HepG2 (cell line): ENCODE results near the gene DMKN. TPM values are rescaled to one million over a fixed set of nuclear protein-coding genes. Genes with fewer than 3 reads are reported as not detected.

Source experiments
- DBP ChIP-seq: sonication (generic); formaldehyde crosslinking; IDR thresholded peaks from 2 replicates; pipeline ENCODE4 v1.4.0; 2020; ENCODE audit warnings: missing genetic modification reagents; ENCODE audit errors: not compliant biosample characterization
- GABPB1 ChIP-seq: IDR thresholded peaks from 2 replicates; pipeline ENCODE4 v1.6.1; 2016; ENCODE audit warnings: mild to moderate bottlenecking, missing genetic modification reagents, moderate library complexity, missing compliant biosample characterization
- RBM22 ChIP-seq: fragments of 200-400 bp; formaldehyde crosslinking; optimal IDR thresholded peaks from 2 replicates; pipeline ENCODE3; 2017; ENCODE audit warnings: mild to moderate bottlenecking, low read length, moderate library complexity
- SKI ChIP-seq: fragments of 450-650 bp; IDR thresholded peaks from one replicate; pipeline ENCODE4 v1.6.1; 2018; ENCODE audit warnings: mild to moderate bottlenecking; ENCODE audit not compliant: partially characterized antibody
- ZNF589 ChIP-seq: sonication (generic); formaldehyde crosslinking; conservative IDR thresholded peaks from 2 replicates; pipeline ENCODE4 v1.8.0; 2022; ENCODE audit warnings: mild to moderate bottlenecking, moderate library complexity, missing genetic modification reagents
- ZNF687 ChIP-seq: sonication (generic); formaldehyde crosslinking; IDR thresholded peaks from 2 replicates; pipeline ENCODE4 v1.5.1; 2020; ENCODE audit warnings: mild to moderate bottlenecking, missing genetic modification reagents, moderate library complexity
- polyA plus RNA-seq, 8 experiments: library from polyadenylated mRNA; depleted of rRNA in 3 of 8; stranded (reverse) in 7 of 8; unstranded in 1 of 8; fragments of >200 nt; fragmentation: Illumina TruSeq in 4 of 8; extraction: Trizol in 4 of 8; gene quantifications; 2 replicates each; pipeline versions ENCODE4 v1.2.1 to v1.2.3, GENCODE V29; 2011 to 2016; ENCODE audit warnings: low read depth in 4 of 8, missing spikeins in 1 of 8, mixed read lengths in 1 of 8; ENCODE audit not compliant: insufficient read depth in 1 of 8
- total RNA-seq, 5 experiments: library from RNA; depleted of rRNA; stranded (reverse); fragments of >200 nt; fragmentation: Illumina TruSeq; extraction: Trizol; gene quantifications; 2 replicates each; pipeline ENCODE4 v1.2.3, GENCODE V29; 2016; ENCODE audit warnings: low read depth in 1 of 5
- TF ChIP-seq, protein P1 (sequence below): sonication (generic); formaldehyde crosslinking; IDR thresholded peaks from 2 replicates; pipeline ENCODE4 v1.4.0; 2020; ENCODE audit warnings: missing genetic modification reagents
- TF ChIP-seq, protein P2 (sequence below): sonication (generic); formaldehyde crosslinking; IDR thresholded peaks from 2 replicates; pipeline ENCODE4 v1.5.0; 2020; ENCODE audit warnings: missing genetic modification reagents
- TF ChIP-seq, protein P3 (sequence below): sonication (generic); formaldehyde crosslinking; IDR thresholded peaks from 2 replicates; pipeline ENCODE4 v1.4.0; 2020; ENCODE audit warnings: low read depth, mild to moderate bottlenecking, missing genetic modification reagents
- TF ChIP-seq, protein P4 (sequence below): sonication (generic); formaldehyde crosslinking; conservative IDR thresholded peaks from 2 replicates; pipeline ENCODE4 v1.4.0; 2020; ENCODE audit warnings: missing genetic modification reagents

DMKN gene
- total and polyA plus RNA-seq, 2 of the 13 experiments (the other 11 are each of a cell fraction or from before 2014, with no cell fraction given) = 50.8 to 57.1 TPM

DNA sequence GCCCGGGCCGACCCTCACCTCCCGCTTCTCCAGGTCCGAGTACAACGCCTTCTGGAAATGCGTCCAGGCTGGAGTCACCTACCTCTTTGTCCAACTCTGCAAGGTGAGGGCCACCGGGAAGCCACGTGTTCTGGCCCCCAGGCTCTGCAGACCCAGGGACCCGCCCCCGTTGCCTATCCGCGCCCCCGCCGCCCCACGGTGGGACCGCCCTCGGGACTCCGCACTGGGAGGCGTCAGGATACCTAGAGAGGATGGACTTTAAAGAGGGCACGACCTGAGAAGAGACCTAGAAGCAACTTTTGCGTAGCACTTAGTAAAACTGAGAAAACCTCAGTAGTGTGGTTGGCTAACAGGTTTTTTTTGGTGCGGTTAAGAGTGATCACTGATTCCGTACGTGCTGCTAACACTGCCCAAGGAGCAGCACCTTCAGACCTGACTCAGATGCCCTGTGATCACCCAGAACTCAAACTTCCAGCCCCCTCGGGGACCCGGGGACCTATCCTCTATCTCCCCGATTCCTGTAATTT, 32.5 kb upstream of the DMKN start (continued):
- TF ChIP-seq, protein P1, sequence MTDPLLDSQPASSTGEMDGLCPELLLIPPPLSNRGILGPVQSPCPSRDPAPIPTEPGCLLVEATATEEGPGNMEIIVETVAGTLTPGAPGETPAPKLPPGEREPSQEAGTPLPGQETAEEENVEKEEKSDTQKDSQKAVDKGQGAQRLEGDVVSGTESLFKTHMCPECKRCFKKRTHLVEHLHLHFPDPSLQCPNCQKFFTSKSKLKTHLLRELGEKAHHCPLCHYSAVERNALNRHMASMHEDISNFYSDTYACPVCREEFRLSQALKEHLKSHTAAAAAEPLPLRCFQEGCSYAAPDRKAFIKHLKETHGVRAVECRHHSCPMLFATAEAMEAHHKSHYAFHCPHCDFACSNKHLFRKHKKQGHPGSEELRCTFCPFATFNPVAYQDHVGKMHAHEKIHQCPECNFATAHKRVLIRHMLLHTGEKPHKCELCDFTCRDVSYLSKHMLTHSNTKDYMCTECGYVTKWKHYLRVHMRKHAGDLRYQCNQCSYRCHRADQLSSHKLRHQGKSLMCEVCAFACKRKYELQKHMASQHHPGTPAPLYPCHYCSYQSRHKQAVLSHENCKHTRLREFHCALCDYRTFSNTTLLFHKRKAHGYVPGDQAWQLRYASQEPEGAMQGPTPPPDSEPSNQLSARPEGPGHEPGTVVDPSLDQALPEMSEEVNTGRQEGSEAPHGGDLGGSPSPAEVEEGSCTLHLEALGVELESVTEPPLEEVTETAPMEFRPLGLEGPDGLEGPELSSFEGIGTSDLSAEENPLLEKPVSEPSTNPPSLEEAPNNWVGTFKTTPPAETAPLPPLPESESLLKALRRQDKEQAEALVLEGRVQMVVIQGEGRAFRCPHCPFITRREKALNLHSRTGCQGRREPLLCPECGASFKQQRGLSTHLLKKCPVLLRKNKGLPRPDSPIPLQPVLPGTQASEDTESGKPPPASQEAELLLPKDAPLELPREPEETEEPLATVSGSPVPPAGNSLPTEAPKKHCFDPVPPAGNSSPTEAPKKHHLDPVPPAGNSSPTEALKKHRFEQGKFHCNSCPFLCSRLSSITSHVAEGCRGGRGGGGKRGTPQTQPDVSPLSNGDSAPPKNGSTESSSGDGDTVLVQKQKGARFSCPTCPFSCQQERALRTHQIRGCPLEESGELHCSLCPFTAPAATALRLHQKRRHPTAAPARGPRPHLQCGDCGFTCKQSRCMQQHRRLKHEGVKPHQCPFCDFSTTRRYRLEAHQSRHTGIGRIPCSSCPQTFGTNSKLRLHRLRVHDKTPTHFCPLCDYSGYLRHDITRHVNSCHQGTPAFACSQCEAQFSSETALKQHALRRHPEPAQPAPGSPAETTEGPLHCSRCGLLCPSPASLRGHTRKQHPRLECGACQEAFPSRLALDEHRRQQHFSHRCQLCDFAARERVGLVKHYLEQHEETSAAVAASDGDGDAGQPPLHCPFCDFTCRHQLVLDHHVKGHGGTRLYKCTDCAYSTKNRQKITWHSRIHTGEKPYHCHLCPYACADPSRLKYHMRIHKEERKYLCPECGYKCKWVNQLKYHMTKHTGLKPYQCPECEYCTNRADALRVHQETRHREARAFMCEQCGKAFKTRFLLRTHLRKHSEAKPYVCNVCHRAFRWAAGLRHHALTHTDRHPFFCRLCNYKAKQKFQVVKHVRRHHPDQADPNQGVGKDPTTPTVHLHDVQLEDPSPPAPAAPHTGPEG (CRISPR knock-in tag) = 0 out of 2 replicates have a peak, but pooled peaks have one; percentile 12
- TF ChIP-seq GABPB1 (CRISPR knock-in tag) (no peak), ZNF589 (CRISPR knock-in tag) (no peak), DBP (CRISPR knock-in tag) (no peak), ZNF687 (peak; percentile 4; the same call in 1 of the 2 replicates), SKI (no peak), RBM22 (no peak)
- TF ChIP-seq, protein P2, sequence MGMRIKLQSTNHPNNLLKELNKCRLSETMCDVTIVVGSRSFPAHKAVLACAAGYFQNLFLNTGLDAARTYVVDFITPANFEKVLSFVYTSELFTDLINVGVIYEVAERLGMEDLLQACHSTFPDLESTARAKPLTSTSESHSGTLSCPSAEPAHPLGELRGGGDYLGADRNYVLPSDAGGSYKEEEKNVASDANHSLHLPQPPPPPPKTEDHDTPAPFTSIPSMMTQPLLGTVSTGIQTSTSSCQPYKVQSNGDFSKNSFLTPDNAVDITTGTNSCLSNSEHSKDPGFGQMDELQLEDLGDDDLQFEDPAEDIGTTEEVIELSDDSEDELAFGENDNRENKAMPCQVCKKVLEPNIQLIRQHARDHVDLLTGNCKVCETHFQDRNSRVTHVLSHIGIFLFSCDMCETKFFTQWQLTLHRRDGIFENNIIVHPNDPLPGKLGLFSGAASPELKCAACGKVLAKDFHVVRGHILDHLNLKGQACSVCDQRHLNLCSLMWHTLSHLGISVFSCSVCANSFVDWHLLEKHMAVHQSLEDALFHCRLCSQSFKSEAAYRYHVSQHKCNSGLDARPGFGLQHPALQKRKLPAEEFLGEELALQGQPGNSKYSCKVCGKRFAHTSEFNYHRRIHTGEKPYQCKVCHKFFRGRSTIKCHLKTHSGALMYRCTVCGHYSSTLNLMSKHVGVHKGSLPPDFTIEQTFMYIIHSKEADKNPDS (CRISPR knock-in tag) = no peak
- TF ChIP-seq, protein P3, sequence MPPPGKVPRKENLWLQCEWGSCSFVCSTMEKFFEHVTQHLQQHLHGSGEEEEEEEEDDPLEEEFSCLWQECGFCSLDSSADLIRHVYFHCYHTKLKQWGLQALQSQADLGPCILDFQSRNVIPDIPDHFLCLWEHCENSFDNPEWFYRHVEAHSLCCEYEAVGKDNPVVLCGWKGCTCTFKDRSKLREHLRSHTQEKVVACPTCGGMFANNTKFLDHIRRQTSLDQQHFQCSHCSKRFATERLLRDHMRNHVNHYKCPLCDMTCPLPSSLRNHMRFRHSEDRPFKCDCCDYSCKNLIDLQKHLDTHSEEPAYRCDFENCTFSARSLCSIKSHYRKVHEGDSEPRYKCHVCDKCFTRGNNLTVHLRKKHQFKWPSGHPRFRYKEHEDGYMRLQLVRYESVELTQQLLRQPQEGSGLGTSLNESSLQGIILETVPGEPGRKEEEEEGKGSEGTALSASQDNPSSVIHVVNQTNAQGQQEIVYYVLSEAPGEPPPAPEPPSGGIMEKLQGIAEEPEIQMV (CRISPR knock-in tag) = no peak
- TF ChIP-seq, protein P4, sequence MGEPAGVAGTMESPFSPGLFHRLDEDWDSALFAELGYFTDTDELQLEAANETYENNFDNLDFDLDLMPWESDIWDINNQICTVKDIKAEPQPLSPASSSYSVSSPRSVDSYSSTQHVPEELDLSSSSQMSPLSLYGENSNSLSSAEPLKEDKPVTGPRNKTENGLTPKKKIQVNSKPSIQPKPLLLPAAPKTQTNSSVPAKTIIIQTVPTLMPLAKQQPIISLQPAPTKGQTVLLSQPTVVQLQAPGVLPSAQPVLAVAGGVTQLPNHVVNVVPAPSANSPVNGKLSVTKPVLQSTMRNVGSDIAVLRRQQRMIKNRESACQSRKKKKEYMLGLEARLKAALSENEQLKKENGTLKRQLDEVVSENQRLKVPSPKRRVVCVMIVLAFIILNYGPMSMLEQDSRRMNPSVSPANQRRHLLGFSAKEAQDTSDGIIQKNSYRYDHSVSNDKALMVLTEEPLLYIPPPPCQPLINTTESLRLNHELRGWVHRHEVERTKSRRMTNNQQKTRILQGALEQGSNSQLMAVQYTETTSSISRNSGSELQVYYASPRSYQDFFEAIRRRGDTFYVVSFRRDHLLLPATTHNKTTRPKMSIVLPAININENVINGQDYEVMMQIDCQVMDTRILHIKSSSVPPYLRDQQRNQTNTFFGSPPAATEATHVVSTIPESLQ (CRISPR knock-in tag) = no peak
